Gastrocnemius medialis (tissue), 4 donors: ENCODE measurements around the gene TH. TPM values are rescaled to one million over a fixed set of nuclear protein-coding genes. Genes with fewer than 3 reads are reported as not detected.
A peak's percentile ranks its signal among the peaks of the same experiment; 100 is the strongest.

ENCODE experiments used
- ATAC-seq, 2 donors: fragments of 150-250 bp; one replicate each; pipeline ENCODE4 v1.9.1; 2016
- DNase-seq, 2 donors: peaks; one replicate each; pipeline ENCODE4 v3.0.0-alpha.2; 2019
- H3K27ac ChIP-seq, 4 donors: fragments of 200-600 bp; sonication (generic); 1 replicate in 1 of 4; 2 replicates in 3 of 4; pipeline ENCODE4 v1.5.1; 2016 to 2018; ENCODE audit warnings: mild to moderate bottlenecking in 2 of 4, moderate library complexity in 1 of 4
- H3K27me3 ChIP-seq, 3 donors: fragments of 200-600 bp; sonication (generic) in 2 of 3; 1 replicate in 1 of 3; 2 replicates in 2 of 3; pipeline versions ENCODE4 v1.5.1 to v1.6.0; 2016 to 2019; ENCODE audit warnings: mild to moderate bottlenecking in 1 of 3, moderate library complexity in 1 of 3
- H3K36me3 ChIP-seq, 2 donors: fragments of 200-600 bp; sonication (generic) in 1 of 2; one replicate each; pipeline ENCODE4 v1.5.1; 2017 to 2018
- H3K4me1 ChIP-seq, 2 donors: fragments of 200-600 bp; sonication (generic) in 1 of 2; one replicate each; pipeline ENCODE4 v1.5.1; 2016 to 2017; ENCODE audit warnings: mild to moderate bottlenecking in 2 of 2
- H3K4me3 ChIP-seq, 4 donors: fragments of 200-600 bp; sonication (generic) in 3 of 4; 1 replicate in 1 of 4; 2 replicates in 3 of 4; pipeline ENCODE4 v1.5.1; 2016 to 2019; ENCODE audit warnings: mild to moderate bottlenecking in 2 of 4
- H3K9me3 ChIP-seq, 3 donors: fragments of 200-600 bp; sonication (generic) in 2 of 3; 1 replicate in 1 of 3; 2 replicates in 2 of 3; pipeline ENCODE4 v1.5.1; 2016 to 2019
- CTCF ChIP-seq, 5 experiments: fragments of 450-650 bp in 3 of 5; fragments of 200-600 bp in 2 of 5; sonication (generic) in 2 of 5; IDR thresholded peaks in 4 of 5; conservative IDR thresholded peaks in 1 of 5; 1 replicate in 4 of 5; 2 replicates in 1 of 5; pipeline ENCODE4 v1.5.1; 2016 to 2019; ENCODE audit warnings: antibody characterized with exemption in 5 of 5, mild to moderate bottlenecking in 3 of 5, moderate library complexity in 3 of 5
- POLR2A ChIP-seq, 2 donors: fragments of 450-650 bp; IDR thresholded peaks; one replicate each; pipeline ENCODE4 v1.6.1; 2017; ENCODE audit warnings: antibody characterized with exemption in 2 of 2, mild to moderate bottlenecking in 2 of 2, moderate library complexity in 2 of 2
- in situ Hi-C, 4 donors: fragments of 200-750 bp; cut with MboI; loops; one replicate each; pipeline versions ENCODE4 v1.15.0 to v1.8.0; 2017; ENCODE audit warnings: low sequenced_read_pairs in 4 of 4
- intact Hi-C: fragments of 100-400 bp; cut with DNase I; formaldehyde crosslinking; loops from one replicate; pipeline ENCODE4 v1.15.1; 2023; ENCODE audit warnings: low total_unique reads
- total RNA-seq, 4 donors: library from RNA; depleted of rRNA; stranded (reverse); fragments of >200 nt; gene quantifications; one replicate each; pipeline versions ENCODE4 v1.1.0 to v1.2.3, GENCODE V29; 2016

TH gene
- total RNA-seq, 4 donors from 2014 or later: not detected

- no peaks in the 10 kb centered on the region for H3K4me1 ChIP-seq
- in situ Hi-C loops (no loop called here), intact Hi-C loops (no loop called here)
- no peak for TF ChIP-seq POLR2A (IDR thresholded peaks at IDR 0.05)
- no peak for TF ChIP-seq CTCF (IDR thresholded peaks at IDR 0.05 in 4 of 5, conservative IDR thresholded peaks at IDR 0.05 in 1 of 5)
- peaks cover 3 to 12% (median 10%) of the 10 kb centered on the region in 3 donors for H3K27me3 ChIP-seq
- ATAC-seq: no peak
- H3K9me3 ChIP-seq: no peaks in the 10 kb centered on the region
- H3K27ac ChIP-seq: no peak overlapping the region
- no peak overlapping the region for H3K4me3 ChIP-seq
- H3K36me3 ChIP-seq: no peaks in the 10 kb centered on the region
- no peak for DNase-seq
These were observed 33.7 kb upstream of the TH start for GRCh38 chr11:2205214-2205720.

- H3K27me3 ChIP-seq: peaks cover 3 to 10% (median 6%) of the 10 kb centered on the region in 3 donors
- no peak overlapping the region for H3K4me3 ChIP-seq
- no peaks in the 10 kb centered on the region for H3K4me1 ChIP-seq
- H3K9me3 ChIP-seq: no peaks in the 10 kb centered on the region
- ATAC-seq (no peak), DNase-seq (peak in 1 of 2 donors; percentile 4)
- TF ChIP-seq CTCF (IDR thresholded peaks at IDR 0.05 in 4 of 5, conservative IDR thresholded peaks at IDR 0.05 in 1 of 5) (no peak), POLR2A (IDR thresholded peaks at IDR 0.05) (no peak)
- no peaks in the 10 kb centered on the region for H3K36me3 ChIP-seq
- in situ Hi-C loops: no loop called here
- intact Hi-C loops: no loop called here
- H3K27ac ChIP-seq: no peak overlapping the region
These were observed 33.0 kb upstream of the TH start for GRCh38 chr11:2204361-2205213.

GRCh38 chr11:2203440-2204259, 32.0 kb upstream of the TH start:
- no peak for ATAC-seq
- peak in 1 of 2 donors; percentile 5 for DNase-seq
- no peak for TF ChIP-seq POLR2A (IDR thresholded peaks at IDR 0.05)
- TF ChIP-seq CTCF (IDR thresholded peaks at IDR 0.05 in 4 of 5, conservative IDR thresholded peaks at IDR 0.05 in 1 of 5): no peak
- no peaks in the 10 kb centered on the region for H3K36me3 ChIP-seq
- H3K27me3 ChIP-seq: peaks cover 3 to 10% (median 4%) of the 10 kb centered on the region in 3 donors
- in situ Hi-C loops (no loop called here), intact Hi-C loops (no loop called here)
- H3K4me3 ChIP-seq: no peak overlapping the region
- H3K27ac ChIP-seq: no peak overlapping the region
- H3K4me1 ChIP-seq: no peaks in the 10 kb centered on the region
- H3K9me3 ChIP-seq: no peaks in the 10 kb centered on the region

- Histone ChIP-seq H3K27ac (no peak overlapping the region), H3K9me3 (no peaks in the 10 kb centered on the region), H3K4me3 (no peak overlapping the region), H3K36me3 (no peaks in the 10 kb centered on the region), H3K4me1 (no peaks in the 10 kb centered on the region), H3K27me3 (peaks cover 3 to 5% (median 4%) of the 10 kb centered on the region in 3 donors)
- in situ Hi-C loops (no loop called here), intact Hi-C loops (no loop called here)
- ATAC-seq: no peak
- TF ChIP-seq CTCF (IDR thresholded peaks at IDR 0.05 in 4 of 5, conservative IDR thresholded peaks at IDR 0.05 in 1 of 5): no peak
- TF ChIP-seq POLR2A (IDR thresholded peaks at IDR 0.05): no peak
- DNase-seq: peak in 1 of 2 donors; percentile 5
These were observed 31.4 kb upstream of the TH start for GRCh38 chr11:2202900-2203439.
